Right ventricle myocardium inferior (tissue), 1 donor: Measurements from ENCODE around the gene EGR1. TPM values are rescaled to one million over a fixed set of nuclear protein-coding genes. Genes with fewer than 3 reads are reported as not detected.
"Not testable (repeated sequence)": the region's sequence is repeated elsewhere in the genome, so short reads cannot be mapped to it uniquely, and the experiment has no call there.

ENCODE experiments used
- ATAC-seq: fragments of 200-7000 bp; cut with Tn5 transposase; one replicate; pipeline ENCODE4 v1.9.1; 2020; ENCODE audit warnings: mild to moderate bottlenecking, moderate library complexity
- DNase-seq: peaks from one replicate; pipeline ENCODE4 v3.0.0; 2021; ENCODE audit errors: missing footprints
- intact Hi-C: fragments of 100-400 bp; cut with DNase I; formaldehyde crosslinking; loops from one replicate; pipeline ENCODE4 v1.11.0; 2022
- total RNA-seq: library from RNA; stranded (reverse); fragmentation: NEBNext Ultra II Directional; extraction: Animal tissue kit (Norgen Biotek cat#: 25700); gene quantifications from one replicate; pipeline ENCODE4 v1.2.1, GENCODE V29; 2021
- donor health status: DM: no; HTN: yes; CAD: no; lungs with severe emphysema.

The EGR1 gene
- total RNA-seq, 1 donor from 2014 or later: 5.5 TPM

GRCh38 chr5:138466900-138467710 is 1.8 kb downstream of the EGR1 start:
- no peak for ATAC-seq
- intact Hi-C loops: no loop called here
- no peak for DNase-seq

GRCh38 chr5:138467711-138468132 is 2.4 kb downstream of the EGR1 start:
- no peak for ATAC-seq
- no peak for DNase-seq
- intact Hi-C loops: no loop called here

GRCh38 chr5:138468133-138468965 is 3.1 kb downstream of the EGR1 start:
- no peak for DNase-seq
- no peak for ATAC-seq
- intact Hi-C loops: no loop called here

- ATAC-seq: no peak
- intact Hi-C loops: no loop called here
- no peak for DNase-seq
Observed at GRCh38 chr5:138468966-138469539, 3.8 kb downstream of the EGR1 start.

GRCh38 chr5:138469540-138470321 is 4.5 kb downstream of the EGR1 start:
- DNase-seq: no peak
- ATAC-seq: no peak
- intact Hi-C loops: no loop called here

GRCh38 chr5:138470322-138471051 is 5.2 kb downstream of the EGR1 start:
- intact Hi-C loops: no loop called here
- DNase-seq: no peak
- no peak for ATAC-seq

- intact Hi-C loops: no loop called here
- no peak for ATAC-seq
Observed at GRCh38 chr5:138471052-138471361, 5.7 kb downstream of the EGR1 start.

GRCh38 chr5:138472353-138472752 is 7.1 kb downstream of the EGR1 start:
- ATAC-seq: no peak
- DNase-seq: no peak
- intact Hi-C loops: no loop called here

More at GRCh38 chr5:138471052-138471361, 5.7 kb downstream of the EGR1 start:
- no peak for DNase-seq

GRCh38 chr5:138473151-138473550 is 7.9 kb downstream of the EGR1 start:
- ATAC-seq, intact Hi-C loops: not testable (repeated sequence)

GRCh38 chr5:138476918-138477317 is 11.6 kb downstream of the EGR1 start:
- DNase-seq: no peak
- intact Hi-C loops: no loop called here
- no peak for ATAC-seq

More at GRCh38 chr5:138473151-138473550, 7.9 kb downstream of the EGR1 start:
- DNase-seq: not testable (repeated sequence)

GRCh38 chr5:138482638-138483037 is 17.4 kb downstream of the EGR1 start:
- ATAC-seq: no peak
- no peak for DNase-seq
- intact Hi-C loops: no loop called here

- no peak for ATAC-seq
- no peak for DNase-seq
- intact Hi-C loops: no loop called here
Observed at GRCh38 chr5:138488481-138488945, 23.2 kb downstream of the EGR1 start.

GRCh38 chr5:138489683-138490061 is 24.4 kb downstream of the EGR1 start:
- intact Hi-C loops: no loop called here
- DNase-seq (no peak), ATAC-seq (no peak)

- ATAC-seq: no peak
- DNase-seq: no peak
- intact Hi-C loops: no loop called here
Observed at GRCh38 chr5:138490648-138491283, 25.5 kb downstream of the EGR1 start.

GRCh38 chr5:138491284-138491648 is 26.0 kb downstream of the EGR1 start:
- intact Hi-C loops: no loop called here
- DNase-seq (no peak), ATAC-seq (no peak)

- intact Hi-C loops: loop anchor here (1.0 kb wide), 1 partner anchor 27 kb away; the partner anchor contains the start of gene EGR1
- DNase-seq: peak; percentile 96
- peak; percentile 99 for ATAC-seq
Observed at GRCh38 chr5:138491669-138492559, 26.6 kb downstream of the EGR1 start.

GRCh38 chr5:138492560-138493045 is 27.3 kb downstream of the EGR1 start:
- intact Hi-C loops: loop anchor here (1.0 kb wide), 1 partner anchor 27 kb away; the partner anchor contains the start of gene EGR1
- DNase-seq (no peak), ATAC-seq (no peak)
